Activated CD8-positive, alpha-beta memory T cell treated with anti-CD3 and anti-CD28 coated beads for 48 hours (primary cell): ENCODE results near the gene PPIL4.
"Not testable (repeated sequence)": the region's sequence is repeated elsewhere in the genome, so short reads cannot be mapped to it uniquely, and the experiment has no call there.

ENCODE experiments used
- DNase-seq, 3 experiments: peaks; one replicate each; pipeline ENCODE4 v3.0.0-alpha.2; 2020; ENCODE audit warnings: low read depth in 2 of 3, low spot score in 2 of 3

The PPIL4 gene

DNA sequence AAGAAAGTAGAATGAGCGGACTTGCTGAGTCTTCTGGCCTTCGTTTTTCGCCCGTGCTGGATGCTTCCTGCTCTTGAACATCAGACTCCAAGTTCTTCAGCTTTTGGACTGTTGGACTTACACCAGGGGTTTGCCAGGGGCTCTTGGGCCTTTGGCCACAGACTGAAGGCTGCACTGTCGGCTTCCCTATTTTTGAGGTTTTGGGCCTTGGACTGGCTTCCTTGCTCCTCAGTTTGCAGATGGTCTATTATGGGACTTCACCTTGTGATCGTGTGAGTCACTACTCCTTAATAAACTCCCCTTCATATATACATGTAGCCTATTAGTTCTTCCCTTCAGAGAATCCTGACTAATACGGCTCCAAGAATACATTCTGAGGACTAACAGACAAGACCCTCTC lies 83.1 kb downstream of the PPIL4 start:
- DNase-seq = not testable (repeated sequence)

DNA sequence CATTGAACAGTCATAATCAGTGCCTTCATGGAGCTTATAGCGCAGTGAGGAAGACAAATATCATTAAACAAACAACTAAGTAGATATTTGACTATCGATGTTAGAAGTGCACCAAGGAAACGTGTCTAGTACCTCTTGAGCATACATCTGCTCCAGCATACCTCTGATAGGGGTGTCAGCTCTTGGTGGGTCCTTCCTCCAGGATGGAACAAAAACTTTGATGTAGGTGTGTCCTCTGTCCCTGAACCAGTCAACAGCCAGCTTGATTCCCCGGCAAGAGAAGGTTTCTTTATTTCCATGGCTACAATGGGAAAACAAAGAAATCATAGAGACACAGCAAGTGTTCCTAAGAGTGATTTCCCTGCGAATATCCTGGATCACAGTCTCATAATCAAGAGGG lies 84.2 kb downstream of the PPIL4 start:
- DNase-seq = no peak

DNA sequence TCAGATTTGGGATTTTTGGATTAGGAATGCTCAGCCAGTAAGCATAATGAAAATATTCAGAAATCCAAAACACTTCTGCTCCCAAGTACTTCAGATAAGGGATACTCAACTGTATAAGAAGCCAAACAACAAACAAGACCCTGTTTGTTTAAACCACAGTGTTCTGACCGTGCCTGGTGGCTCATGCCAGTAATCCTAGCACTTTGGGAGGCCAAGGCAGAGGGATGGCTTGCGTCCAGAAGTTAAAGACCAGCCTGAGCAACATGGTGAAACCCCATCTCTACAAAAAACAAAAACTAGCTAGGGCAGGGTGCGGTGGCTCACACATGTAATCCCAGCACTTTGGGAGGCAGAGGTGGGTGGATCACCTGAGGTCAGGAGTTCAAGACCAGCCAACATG lies 85.6 kb downstream of the PPIL4 start:
- not testable (repeated sequence) for DNase-seq

DNA sequence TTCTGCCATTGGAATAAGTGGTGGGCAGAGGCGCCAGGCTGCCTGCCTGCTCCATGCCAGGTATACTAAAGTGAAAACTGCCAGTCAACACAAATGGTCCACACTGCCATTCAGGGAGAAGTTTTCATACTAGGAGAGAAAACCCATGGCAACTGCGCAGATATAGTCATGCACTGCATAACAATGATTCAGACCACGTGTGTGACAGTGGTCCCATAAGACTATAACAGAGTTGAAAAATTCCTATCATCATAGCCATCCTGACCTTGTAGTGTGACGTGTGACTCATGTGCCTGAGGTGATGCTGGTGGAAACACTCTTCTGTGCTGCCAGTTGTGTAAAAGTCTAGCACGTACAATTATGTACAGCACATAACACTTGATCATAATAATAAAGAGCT lies 86.1 kb downstream of the PPIL4 start:
- DNase-seq = no peak

DNA sequence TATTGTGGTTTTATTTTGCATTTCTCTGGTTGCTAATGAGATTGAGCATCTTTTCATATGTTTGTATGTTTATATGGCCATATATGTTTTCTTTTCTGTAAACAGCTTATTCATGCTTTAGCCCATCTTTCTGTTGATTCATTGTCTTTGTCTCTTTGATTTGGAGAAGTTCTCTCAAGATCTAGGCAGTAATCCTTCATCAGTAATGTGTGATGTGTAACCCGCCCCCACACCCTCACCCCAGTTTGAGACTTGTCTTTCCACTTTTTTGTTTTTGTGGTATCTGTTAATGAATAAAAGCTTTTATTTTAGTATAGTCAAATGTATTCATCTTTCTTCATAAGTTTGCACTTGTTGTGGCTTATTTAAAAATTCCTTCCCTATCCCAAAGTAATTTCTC lies 87.0 kb downstream of the PPIL4 start:
- no peak for DNase-seq

DNA sequence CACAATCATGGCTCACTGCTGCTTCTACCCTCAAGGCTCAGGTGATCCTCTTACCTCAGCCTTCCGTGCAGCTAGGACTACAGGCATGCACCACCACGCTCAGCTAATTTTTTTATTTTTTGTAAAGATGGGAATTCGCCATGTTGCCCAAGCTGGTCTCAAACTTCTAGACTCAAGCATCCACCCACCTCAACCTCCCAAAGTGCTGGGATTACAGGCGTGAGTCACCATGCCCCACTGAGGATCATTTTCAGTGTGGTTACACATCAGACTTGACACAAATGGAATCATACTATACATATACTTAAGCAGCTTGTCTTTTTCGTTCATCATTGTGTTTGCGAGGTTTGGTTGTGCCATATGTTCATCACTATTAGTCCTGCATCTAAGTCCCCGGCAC lies 87.6 kb downstream of the PPIL4 start:
- no peak for DNase-seq

DNA sequence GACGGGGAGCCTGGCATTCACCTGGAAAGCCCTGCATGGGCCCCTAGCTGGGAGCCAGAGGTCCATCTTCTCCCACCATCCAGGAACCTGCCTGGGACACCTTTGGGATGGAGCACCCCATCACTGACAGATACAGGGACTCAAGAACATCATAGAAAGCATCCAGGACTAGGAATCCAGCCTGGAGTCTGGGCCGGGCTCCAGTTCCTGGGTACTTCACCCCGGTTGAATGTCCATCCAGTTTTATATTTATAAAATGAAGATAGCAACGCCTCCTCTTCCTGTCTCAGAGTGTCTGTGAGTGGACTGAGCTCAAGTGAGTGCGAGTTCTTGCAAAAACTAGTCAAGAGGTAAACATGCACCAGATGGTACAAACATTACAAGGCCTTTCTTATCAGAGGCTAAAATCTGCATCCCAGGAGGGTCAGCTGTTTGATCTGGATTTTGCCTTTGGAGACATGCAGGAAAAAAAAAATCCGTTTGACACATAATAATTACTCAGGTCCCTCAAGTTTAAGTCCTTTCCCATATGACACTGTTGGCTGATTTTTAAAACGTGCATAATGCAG lies 88.4 kb downstream of the PPIL4 start:
- DNase-seq = no peak

DNA sequence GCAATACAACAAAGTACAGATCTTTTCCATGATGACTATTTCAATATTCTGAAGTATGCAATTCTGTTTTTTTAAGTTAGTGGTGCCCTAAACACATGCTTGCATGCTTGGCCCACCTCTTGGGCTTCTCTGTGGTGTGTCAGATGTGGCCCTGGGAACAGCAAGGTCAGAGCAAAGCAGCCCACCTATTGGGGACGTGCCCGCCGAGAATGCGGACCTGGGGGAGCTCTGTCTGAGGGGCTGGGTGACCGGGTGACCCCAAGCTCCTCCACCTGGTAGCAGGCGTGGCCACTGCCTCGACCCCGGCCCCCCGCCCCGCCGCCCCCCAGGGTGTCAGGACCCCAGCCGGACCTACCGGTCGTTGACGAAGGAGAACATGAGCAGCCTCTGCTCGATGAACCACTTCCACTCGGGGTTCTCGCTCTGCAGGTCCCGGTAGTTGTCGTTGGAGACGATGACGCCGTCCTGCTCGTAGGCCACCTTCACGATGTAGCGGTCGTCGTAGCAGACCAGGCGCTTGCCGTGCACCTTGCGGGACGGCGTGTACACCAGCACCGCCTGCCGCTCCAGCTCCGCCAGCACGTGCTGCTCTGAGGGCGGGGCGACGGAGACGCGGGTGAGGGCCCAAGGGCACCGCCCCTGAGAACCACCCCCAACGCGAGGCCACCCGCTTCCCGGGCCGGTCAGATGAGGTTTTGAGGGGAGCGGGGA lies 89.4 kb downstream of the PPIL4 start:
- DNase-seq = no peak

DNA sequence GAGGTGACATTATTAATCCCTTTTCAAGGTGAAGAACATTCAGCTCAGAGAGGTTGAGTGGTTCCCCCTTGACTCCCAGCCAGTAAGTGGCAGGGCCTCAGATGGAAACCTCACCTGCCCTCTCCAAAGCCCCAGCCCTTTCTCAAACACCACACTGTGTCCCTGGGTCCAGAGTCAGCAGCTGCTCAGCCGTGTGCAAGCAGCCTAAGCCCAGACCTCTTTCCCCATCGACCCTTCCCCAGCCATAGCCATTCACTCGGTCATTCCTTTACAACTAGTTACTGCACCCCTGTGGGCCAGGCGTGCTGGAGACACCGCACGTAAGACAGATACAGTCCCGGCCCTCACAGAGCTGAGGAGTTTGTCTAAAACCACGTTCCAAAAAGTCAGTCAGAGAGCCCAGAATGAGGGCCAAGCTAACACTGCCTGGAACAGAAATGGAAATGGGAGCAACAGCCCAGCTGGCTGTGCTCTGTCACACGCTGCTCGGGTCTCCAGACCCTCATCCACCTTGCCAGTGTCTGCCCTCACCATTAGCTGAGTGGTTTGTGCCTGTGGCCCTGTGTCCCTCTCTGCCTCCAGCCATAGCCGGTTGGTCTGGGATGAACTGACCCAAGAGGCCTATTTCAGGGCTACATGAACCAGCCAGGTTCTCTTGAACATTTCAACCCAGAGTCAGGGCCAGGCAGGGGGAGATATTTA lies 90.7 kb downstream of the PPIL4 start:
- no peak for DNase-seq
